Measurements from ENCODE around the gene HOXC10.

DNA sequence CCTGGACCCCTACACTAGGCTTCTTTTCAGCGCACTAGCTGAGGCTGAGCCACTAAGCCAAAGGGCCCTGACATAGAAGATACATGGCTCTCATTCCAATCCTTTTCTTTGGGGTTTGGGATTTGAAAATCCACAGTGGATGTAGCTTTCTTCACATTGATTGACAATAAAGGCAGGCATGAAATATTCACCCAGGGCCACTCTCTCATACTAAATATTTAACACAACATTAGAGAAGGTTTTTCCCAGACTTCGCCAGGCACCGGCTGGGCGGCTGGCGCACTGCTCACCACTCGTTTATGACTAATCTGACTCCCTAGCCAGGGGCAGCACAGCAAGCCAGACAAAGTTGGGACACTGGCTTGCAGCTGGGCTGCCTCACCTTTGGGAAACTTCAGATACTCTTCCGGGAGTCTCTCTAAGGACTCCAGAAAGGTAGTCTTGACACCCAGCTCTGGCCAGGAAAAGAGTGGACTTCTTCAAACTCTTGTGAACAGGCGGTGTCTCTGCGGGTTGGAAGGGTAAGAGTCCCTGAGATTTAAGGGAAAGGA is 12.7 kb upstream of the HOXC10 start:
- TF ChIP-seq POLR2A (IDR thresholded peaks at IDR 0.05): no peak
- TF ChIP-seq, protein P1, sequence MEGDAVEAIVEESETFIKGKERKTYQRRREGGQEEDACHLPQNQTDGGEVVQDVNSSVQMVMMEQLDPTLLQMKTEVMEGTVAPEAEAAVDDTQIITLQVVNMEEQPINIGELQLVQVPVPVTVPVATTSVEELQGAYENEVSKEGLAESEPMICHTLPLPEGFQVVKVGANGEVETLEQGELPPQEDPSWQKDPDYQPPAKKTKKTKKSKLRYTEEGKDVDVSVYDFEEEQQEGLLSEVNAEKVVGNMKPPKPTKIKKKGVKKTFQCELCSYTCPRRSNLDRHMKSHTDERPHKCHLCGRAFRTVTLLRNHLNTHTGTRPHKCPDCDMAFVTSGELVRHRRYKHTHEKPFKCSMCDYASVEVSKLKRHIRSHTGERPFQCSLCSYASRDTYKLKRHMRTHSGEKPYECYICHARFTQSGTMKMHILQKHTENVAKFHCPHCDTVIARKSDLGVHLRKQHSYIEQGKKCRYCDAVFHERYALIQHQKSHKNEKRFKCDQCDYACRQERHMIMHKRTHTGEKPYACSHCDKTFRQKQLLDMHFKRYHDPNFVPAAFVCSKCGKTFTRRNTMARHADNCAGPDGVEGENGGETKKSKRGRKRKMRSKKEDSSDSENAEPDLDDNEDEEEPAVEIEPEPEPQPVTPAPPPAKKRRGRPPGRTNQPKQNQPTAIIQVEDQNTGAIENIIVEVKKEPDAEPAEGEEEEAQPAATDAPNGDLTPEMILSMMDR (IDR thresholded peaks at IDR 0.05): no peak

All from adrenal gland (tissue), 5 donors.